Right cardiac atrium (tissue), 5 donors: ENCODE results near the gene CCIN. TPM values are rescaled to one million over a fixed set of nuclear protein-coding genes. Genes with fewer than 3 reads are reported as not detected.
A peak's percentile ranks its signal among the peaks of the same experiment; 100 is the strongest.
"Not testable (repeated sequence)": the region's sequence is repeated elsewhere in the genome, so short reads cannot be mapped to it uniquely, and the experiment has no call there.

Experiments used
- ATAC-seq, 2 donors: fragments of 200-7000 bp; cut with Tn5 transposase; one replicate each; pipeline versions ENCODE4 v1.8.0 to v1.9.1; 2020; ENCODE audit warnings: moderate library complexity in 2 of 2, mild to moderate bottlenecking in 1 of 2
- DNase-seq, 3 donors: peaks; one replicate each; pipeline ENCODE4 v3.0.0-alpha.2; 2020
- H3K27ac ChIP-seq: one replicate; pipeline ENCODE4 v1.5.1; 2013; ENCODE audit warnings: mild to moderate bottlenecking, low read length, control low read depth, moderate library complexity
- H3K27me3 ChIP-seq: one replicate; pipeline ENCODE4 v1.6.1; 2013; ENCODE audit not compliant: control insufficient read depth, insufficient read depth
- H3K4me1 ChIP-seq: one replicate; pipeline ENCODE4 v1.6.1; 2013; ENCODE audit warnings: low read length; ENCODE audit not compliant: control insufficient read depth, insufficient read depth
- H3K4me3 ChIP-seq: one replicate; pipeline ENCODE4 v1.5.1; 2013; ENCODE audit warnings: low read length, control low read depth
- H3K9me3 ChIP-seq: one replicate; pipeline ENCODE4 v1.6.1; 2013; ENCODE audit warnings: low read length; ENCODE audit not compliant: control insufficient read depth
- WGBS: extraction: QIAGEN DNeasy Blood & Tissue Kit; methylation state at CpG from one replicate; pipeline ENCODE4 v1.1.7; 2013; 5-methylcytosine and 5-hydroxymethylcytosine counted together
- intact Hi-C, 4 donors: fragments of 100-400 bp; cut with DNase I; formaldehyde crosslinking; loops; one replicate each; pipeline versions ENCODE4 v1.11.0 to v1.14.0; 2022 to 2023
- polyA plus RNA-seq: library from polyadenylated mRNA; stranded (reverse); fragments of 200-250 nt; gene quantifications from one replicate; pipeline ENCODE4 v1.2.3, GENCODE V29; 2013
- total RNA-seq, 4 donors: library from RNA; stranded (reverse); fragmentation: NEBNext Ultra II Directional; extraction: Animal tissue kit (Norgen Biotek cat#: 25700); gene quantifications; one replicate each; pipeline ENCODE4 v1.2.1, GENCODE V29; 2021
- donor health status: healthy with polysubstance abuse.
- donor health status: DM: no; HTN: yes; CAD: no.
- donor health status: DM: no; HTN: no; CAD: no.
- donor health status: DM: no; HTN: yes; CAD: no; lungs with severe emphysema.
- donor health status: DM: yes; HTN: yes; CAD: no.

The CCIN gene
- total and polyA plus RNA-seq, 5 donors, result 0.07 to 0.28 (median 0.14) TPM; not detected in 1

DNA sequence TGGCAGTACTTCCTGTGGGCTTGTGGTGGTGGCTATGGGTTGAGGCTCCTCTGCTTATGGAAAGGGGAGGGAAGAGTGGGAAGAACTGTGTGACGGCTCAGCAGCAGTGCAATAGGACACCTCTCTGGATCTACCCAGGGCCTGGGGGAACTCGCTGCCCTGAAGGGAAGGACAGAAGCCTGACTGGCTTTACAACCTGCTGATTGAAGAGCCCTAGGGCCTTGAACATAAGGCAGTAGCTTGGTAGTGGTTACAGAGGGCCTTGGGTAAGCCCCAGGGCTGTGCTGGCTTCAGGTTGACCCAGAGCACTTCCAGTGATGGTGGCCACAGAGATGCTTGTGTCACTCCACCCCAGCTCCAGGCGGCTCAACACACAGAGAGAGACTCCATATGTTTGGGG is 5.5 kb downstream of the CCIN start:
- H3K4me1 ChIP-seq, result no peaks in the 10 kb centered on the region
- ATAC-seq (no peak), DNase-seq (no peak)
- H3K4me3 ChIP-seq, result no peak overlapping the region
- no peak overlapping the region for H3K27ac ChIP-seq
- H3K27me3 ChIP-seq, result no peaks in the 10 kb centered on the region
- H3K9me3 ChIP-seq, result no peaks in the 10 kb centered on the region
- intact Hi-C loops, result no loop called here
- WGBS, result 83% methylated on average over 3 of the region's 3 CpGs

GRCh38 chr9:36175209-36175608 is 6.0 kb downstream of the CCIN start:
- H3K27me3 ChIP-seq, ATAC-seq, H3K27ac ChIP-seq, H3K4me1 ChIP-seq, intact Hi-C loops, H3K4me3 ChIP-seq, DNase-seq, H3K9me3 ChIP-seq: not testable (repeated sequence)
- 89% methylated on average over 3 of the region's 3 CpGs for WGBS

- DNase-seq, H3K4me3 ChIP-seq, intact Hi-C loops, H3K27ac ChIP-seq, H3K9me3 ChIP-seq, H3K4me1 ChIP-seq, H3K27me3 ChIP-seq, ATAC-seq: not testable (repeated sequence)
- WGBS, result 92% methylated on average over 10 of the region's 10 CpGs
Observed at GRCh38 chr9:36176496-36176895, 7.3 kb downstream of the CCIN start.

- ATAC-seq, result no peak
- intact Hi-C loops, result no loop called here
- no peak for DNase-seq
- Histone ChIP-seq H3K4me1 (no peaks in the 10 kb centered on the region), H3K9me3 (no peaks in the 10 kb centered on the region), H3K27ac (no peak overlapping the region), H3K27me3 (no peaks in the 10 kb centered on the region), H3K4me3 (no peak overlapping the region)
- 77% methylated on average over 4 of the region's 4 CpGs for WGBS
Observed at GRCh38 chr9:36177571-36177970, 8.4 kb downstream of the CCIN start.

DNA sequence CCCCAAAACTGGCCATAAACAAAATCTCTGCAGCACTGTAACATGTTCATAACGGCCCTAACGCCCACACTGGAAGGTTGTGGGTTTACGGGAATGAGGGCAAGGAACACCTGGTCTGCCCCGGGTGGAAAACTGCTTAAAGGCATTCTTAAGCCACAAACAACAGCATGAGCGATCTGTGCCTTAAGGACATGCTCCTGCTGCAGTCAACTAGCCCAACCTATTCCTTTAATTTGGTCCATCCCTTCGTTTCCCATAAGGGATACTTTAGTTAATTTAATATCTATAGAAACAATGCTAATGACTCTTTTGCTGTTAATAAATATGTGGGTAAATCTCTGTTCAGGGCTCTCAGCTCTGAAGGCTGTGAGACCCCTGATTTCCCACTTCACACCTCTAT is 11.1 kb downstream of the CCIN start:
- H3K27ac ChIP-seq, H3K4me3 ChIP-seq, DNase-seq, ATAC-seq, H3K27me3 ChIP-seq, intact Hi-C loops, H3K9me3 ChIP-seq, H3K4me1 ChIP-seq: not testable (repeated sequence)
- 91% methylated on average over 6 of the region's 6 CpGs for WGBS

DNA sequence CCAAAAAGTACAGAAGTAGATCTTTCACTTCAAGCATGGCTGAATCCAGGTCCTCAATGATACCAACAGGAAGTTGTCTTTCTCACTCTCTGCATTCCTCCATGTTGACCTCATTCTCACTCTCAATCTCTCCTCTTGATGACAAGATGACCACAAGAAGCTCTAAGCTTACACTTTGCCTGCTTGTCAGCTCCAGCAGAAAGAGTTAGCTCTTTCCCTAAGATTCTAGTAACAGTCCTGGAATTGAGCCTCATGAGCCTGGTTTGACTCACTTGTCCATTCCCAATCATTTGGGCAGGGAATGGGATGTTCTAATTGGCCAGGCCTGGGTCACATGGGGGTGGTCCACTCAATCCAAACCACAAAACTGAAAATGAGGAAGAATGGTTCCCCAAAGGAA is 18.2 kb downstream of the CCIN start:
- peaks cover 6% of the 10 kb centered on the region for H3K4me1 ChIP-seq
- H3K4me3 ChIP-seq, result no peak overlapping the region
- H3K27ac ChIP-seq, result no peak overlapping the region
- intact Hi-C loops, result no loop called here
- no peaks in the 10 kb centered on the region for H3K27me3 ChIP-seq
- H3K9me3 ChIP-seq, result no peaks in the 10 kb centered on the region
- ATAC-seq (no peak), DNase-seq (no peak)

DNA sequence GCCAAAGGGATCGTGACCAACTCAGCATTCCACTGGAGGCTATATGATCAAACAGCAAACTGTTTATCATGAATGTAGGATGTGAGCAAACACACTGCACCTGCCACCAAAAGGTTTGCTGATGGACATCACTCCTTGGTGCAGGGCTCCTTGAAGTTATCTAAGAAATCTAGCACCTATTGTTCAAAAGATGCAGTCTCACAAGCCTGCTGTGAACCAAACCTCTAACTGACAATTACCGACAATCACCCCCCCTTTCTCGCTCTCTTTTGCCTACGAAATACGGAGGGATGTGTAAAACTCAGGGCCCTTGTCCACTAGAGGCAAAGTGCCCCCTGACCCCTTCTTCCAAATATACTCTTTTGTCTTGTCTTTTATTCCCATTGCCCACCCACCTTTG is 19.0 kb downstream of the CCIN start:
- Histone ChIP-seq H3K4me1 (peaks cover 11% of the 10 kb centered on the region), H3K4me3 (no peak overlapping the region), H3K27ac (no peak overlapping the region), H3K27me3 (no peaks in the 10 kb centered on the region), H3K9me3 (no peaks in the 10 kb centered on the region)
- intact Hi-C loops, result no loop called here
- WGBS, result 85% methylated on average over 5 of the region's 5 CpGs
- ATAC-seq, result no peak
- DNase-seq, result no peak

DNA sequence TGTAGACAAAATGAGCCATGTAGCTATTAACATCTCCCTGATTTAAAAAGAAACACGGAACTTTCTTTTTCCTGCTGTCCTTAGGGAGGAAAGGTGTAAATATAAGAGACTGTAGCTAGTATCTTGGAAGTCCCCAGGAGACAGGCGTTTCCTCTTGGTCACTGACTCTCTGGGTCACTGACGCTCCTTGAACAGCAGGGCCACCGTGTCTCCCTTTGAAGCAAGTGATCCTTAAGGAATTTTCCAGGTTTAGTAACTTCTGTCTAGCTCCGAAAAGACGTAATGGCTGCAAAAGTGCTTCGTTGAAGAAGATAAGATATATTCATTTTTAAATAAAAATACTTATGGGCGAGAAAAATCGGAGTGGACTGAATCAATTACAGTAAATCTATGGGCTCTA is 20.8 kb downstream of the CCIN start:
- WGBS, result 8% methylated on average over 9 of the region's 9 CpGs
- DNase-seq, result no peak
- intact Hi-C loops, result no loop called here
- ATAC-seq, result no peak
- no peak overlapping the region for H3K27ac ChIP-seq
- H3K4me1 ChIP-seq, result peaks cover 14% of the 10 kb centered on the region
- H3K4me3 ChIP-seq, result peak overlapping the region; percentile 61
- no peaks in the 10 kb centered on the region for H3K9me3 ChIP-seq
- no peaks in the 10 kb centered on the region for H3K27me3 ChIP-seq

- DNase-seq, result peak; percentile 97 to 98 (median 97)
- Histone ChIP-seq H3K9me3 (no peaks in the 10 kb centered on the region), H3K4me1 (peaks cover 14% of the 10 kb centered on the region), H3K27me3 (no peaks in the 10 kb centered on the region), H3K27ac (peak within 1 kb of the TSS; percentile 91), H3K4me3 (peak within 1 kb of the TSS; percentile 87)
- WGBS, result under 1% methylated on average over 68 of the region's 68 CpGs
- peak; percentile 99 to 100 for ATAC-seq
- intact Hi-C loops, result no loop called here
Observed at GRCh38 chr9:36190388-36191289, 21.5 kb downstream of the CCIN start, which contains the start of gene CLTA. CLTA (plus strand) TSS chr9:36190921; CDS start chr9:36191057, 136 bp downstream.

GRCh38 chr9:36191290-36191645 is 22.1 kb downstream of the CCIN start:
- peak in 1 of 3 donors; percentile 67 for DNase-seq
- peak overlapping the region; percentile 87 for H3K4me3 ChIP-seq
- H3K27me3 ChIP-seq, result no peaks in the 10 kb centered on the region
- WGBS, result under 1% methylated on average over 18 of the region's 18 CpGs
- H3K9me3 ChIP-seq, result no peaks in the 10 kb centered on the region
- H3K4me1 ChIP-seq, result peaks cover 14% of the 10 kb centered on the region
- intact Hi-C loops, result no loop called here
- peak overlapping the region; percentile 81 for H3K27ac ChIP-seq
- ATAC-seq, result peak; percentile 1 to 35

DNA sequence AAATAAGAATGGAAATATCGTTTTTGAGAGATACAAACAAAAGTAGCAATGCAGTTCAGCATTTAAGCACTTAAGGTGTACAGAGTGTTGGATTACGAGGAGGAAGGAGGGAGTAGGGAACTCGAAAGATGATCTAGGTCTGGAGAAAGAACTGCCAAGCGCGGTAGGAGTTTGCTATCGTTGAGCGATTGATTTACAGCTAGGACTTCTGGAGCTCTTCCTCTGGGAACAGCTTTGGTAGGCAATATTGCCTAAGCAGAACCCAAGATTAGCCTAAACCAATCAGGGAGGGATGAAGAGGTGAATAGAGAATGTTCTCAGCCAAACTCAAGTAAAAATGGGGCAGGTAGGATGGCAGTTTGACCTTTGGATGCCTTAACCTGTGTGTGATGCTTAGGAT is 22.5 kb downstream of the CCIN start:
- peak overlapping the region; percentile 87 for H3K4me3 ChIP-seq
- H3K4me1 ChIP-seq, result peaks cover 14% of the 10 kb centered on the region
- no peak for DNase-seq
- no peaks in the 10 kb centered on the region for H3K27me3 ChIP-seq
- ATAC-seq, result no peak
- 1% methylated on average over 7 of the region's 7 CpGs for WGBS
- no peaks in the 10 kb centered on the region for H3K9me3 ChIP-seq
- H3K27ac ChIP-seq, result no peak overlapping the region
- intact Hi-C loops, result no loop called here
